ENCODE measurements around the gene CLN3. TPM values are rescaled to one million over a fixed set of nuclear protein-coding genes. Genes with fewer than 3 reads are reported as not detected.

The CLN3 gene
- total and polyA plus RNA-seq, 2 of the 13 experiments (the other 11 are each of a cell fraction or from before 2014, with no cell fraction given) = 23.4 to 46.8 TPM

- H2AFZ ChIP-seq (ENCODE audit: low read length) = no peak within 1 kb of the TSS
- no peak for FAIRE-seq
- ChIA-PET CTCF (ENCODE audit: low intra/inter-chr PET ratio, low total read pairs) (no interaction called here), POLR2A (no interaction called here)
- H3K27ac ChIP-seq (ENCODE audit: extremely low read length, insufficient read depth, low read length) = no peak within 1 kb of the TSS
- H3K27me3 ChIP-seq (ENCODE audit: control insufficient read depth in 1 of 2, insufficient read depth in 2 of 2, low read length in 2 of 2) = peaks cover 16 to 53% of the 10 kb centered on the region in 2 experiments
- no peak for DNase-seq (ENCODE audit: low spot score)
- no peaks in the 10 kb centered on the region for H3K9me3 ChIP-seq (ENCODE audit: low read length)
- no peaks in the 10 kb centered on the region for H4K20me1 ChIP-seq (ENCODE audit: insufficient read depth, low read length)
- 39% methylated on average over 11 of the region's 12 CpGs for WGBS (ENCODE audit: low lambda C conversion rate)
- no peak within 1 kb of the TSS for H3K4me3 ChIP-seq (replicated peaks in 1 of 3; ENCODE audit: insufficient read depth in 1 of 3, low read depth in 2 of 3, low read length in 3 of 3)
- H3K79me2 ChIP-seq (ENCODE audit: insufficient read depth, low read length) = no peaks in the 10 kb centered on the region
- 0 out of 5 replicates have a peak, but pooled peaks cover 0 to under 1% of the 10 kb centered on the region in 2 experiments for H3K36me3 ChIP-seq (replicated peaks in 1 of 2; ENCODE audit: control insufficient read depth in 1 of 2, insufficient read depth in 2 of 2, low read length in 2 of 2)
- H3K9ac ChIP-seq (ENCODE audit: insufficient read depth, low read depth, low read length) = no peak within 1 kb of the TSS
- no peak within 1 kb of the TSS; the same call in 1 of the 2 replicates for H3K4me2 ChIP-seq (ENCODE audit: low read depth, low read length)
- ATAC-seq = no peak
- peaks cover 20% of the 10 kb centered on the region; the same call in 1 of the 2 replicates for H3K4me1 ChIP-seq (ENCODE audit: insufficient read depth, low read length)
- BruUV-seq (replicated peaks) = no TSS peak
- TF ChIP-seq ISX (CRISPR knock-in tag; conservative IDR thresholded peaks at IDR 0.05) (no peak), IKZF1 (IDR thresholded peaks at IDR 0.05) (no peak), WIZ (CRISPR knock-in tag; IDR thresholded peaks at IDR 0.05) (no peak), ZFP36 (IDR thresholded peaks at IDR 0.05; ENCODE audit: borderline replicate concordance, low read depth, low read length, partially characterized antibody) (no peak), CENPX (CRISPR knock-in tag; IDR thresholded peaks at IDR 0.05) (no peak), CBFB (CRISPR knock-in tag; IDR thresholded peaks at IDR 0.05) (no peak), ZNF562 (CRISPR knock-in tag; IDR thresholded peaks at IDR 0.05; ENCODE audit: borderline replicate concordance) (no peak)
- in situ Hi-C loops (cut with HindIII; ENCODE audit: extremely low pct_ligation_motif_present, low pct_unique_long_range_greater_than_20kb) (no loop called here), intact Hi-C loops (cut with micrococcal nuclease; ENCODE audit: unreplicated experiment) (no loop called here)
Measured at GRCh38 chr16:28494121-28494851, 2.4 kb upstream of the CLN3 start, which contains the start of gene APOBR. Gene APOBR, plus strand, starts transcription at chr16:28494643. Its CDS starts 39 bp downstream, at chr16:28494682.

- intact Hi-C loops (cut with micrococcal nuclease; ENCODE audit: unreplicated experiment) = no loop called here
- Histone ChIP-seq H3K27ac (ENCODE audit: extremely low read length, insufficient read depth, low read length) (peak overlapping the region; percentile 99), H3K27me3 (ENCODE audit: control insufficient read depth in 1 of 2, insufficient read depth in 2 of 2, low read length in 2 of 2) (peaks cover 15 to 35% of the 10 kb centered on the region in 2 experiments; a peak in 4 of 5 replicates), H3K36me3 (replicated peaks in 1 of 2; ENCODE audit: control insufficient read depth in 1 of 2, insufficient read depth in 2 of 2, low read length in 2 of 2) (peaks cover 2 to 9% of the 10 kb centered on the region in 2 experiments; a peak in 4 of 5 replicates), H3K4me3 (replicated peaks in 1 of 3; ENCODE audit: insufficient read depth in 1 of 3, low read depth in 2 of 3, low read length in 3 of 3) (peak overlapping the region; percentile 89 to 98 (median 92)), H3K9me3 (ENCODE audit: low read length) (no peaks in the 10 kb centered on the region), H3K4me2 (ENCODE audit: low read depth, low read length) (peak overlapping the region; percentile 93), H4K20me1 (ENCODE audit: insufficient read depth, low read length) (no peaks in the 10 kb centered on the region), H3K79me2 (ENCODE audit: insufficient read depth, low read length) (no peaks in the 10 kb centered on the region), H3K4me1 (ENCODE audit: insufficient read depth, low read length) (peaks cover 20% of the 10 kb centered on the region; the same call in 1 of the 2 replicates), H3K9ac (ENCODE audit: insufficient read depth, low read depth, low read length) (peak overlapping the region; percentile 94), H2AFZ (ENCODE audit: low read length) (peak overlapping the region; percentile 99)
- FAIRE-seq (no peak), DNase-seq (ENCODE audit: low spot score) (no peak), ATAC-seq (no peak)
- in situ Hi-C loops (cut with HindIII; ENCODE audit: extremely low pct_ligation_motif_present, low pct_unique_long_range_greater_than_20kb) = no loop called here
- CTCF ChIA-PET (ENCODE audit: low intra/inter-chr PET ratio, low total read pairs) = interaction anchor here (2.1 kb wide), 1 partner anchor 57 kb away, joined by 12 read pairs; no protein-coding TSS in a partner anchor
- 45% methylated on average over 4 of the region's 4 CpGs for WGBS (ENCODE audit: low lambda C conversion rate)
- 0 out of 2 replicates have a peak, but pooled peaks have one; percentile 3 for TF ChIP-seq ZKSCAN8 (CRISPR knock-in tag; IDR thresholded peaks at IDR 0.05; ENCODE audit: borderline replicate concordance)
- TF ChIP-seq, protein P1, sequence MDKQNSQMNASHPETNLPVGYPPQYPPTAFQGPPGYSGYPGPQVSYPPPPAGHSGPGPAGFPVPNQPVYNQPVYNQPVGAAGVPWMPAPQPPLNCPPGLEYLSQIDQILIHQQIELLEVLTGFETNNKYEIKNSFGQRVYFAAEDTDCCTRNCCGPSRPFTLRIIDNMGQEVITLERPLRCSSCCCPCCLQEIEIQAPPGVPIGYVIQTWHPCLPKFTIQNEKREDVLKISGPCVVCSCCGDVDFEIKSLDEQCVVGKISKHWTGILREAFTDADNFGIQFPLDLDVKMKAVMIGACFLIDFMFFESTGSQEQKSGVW (CRISPR knock-in tag; IDR thresholded peaks at IDR 0.05; ENCODE audit: borderline replicate concordance) = no peak
- 0 out of 2 replicates have a peak, but pooled peaks have one; percentile 13 for TF ChIP-seq GZF1 (CRISPR knock-in tag; IDR thresholded peaks at IDR 0.05)
- TF ChIP-seq HOXA5 (CRISPR knock-in tag; IDR thresholded peaks at IDR 0.05) = 0 out of 2 replicates have a peak, but pooled peaks have one; percentile 2
- TSS peak; percentile 92 for BruUV-seq (replicated peaks)
- POLR2A ChIA-PET = interaction anchor here (0.7 to 2.4 kb wide), 10 partner anchors 10 to 117 kb away, joined by 3 to 8 read pairs (median 4); partner anchors contain the start of genes SULT1A1 and SULT1A2
Measured at GRCh38 chr16:28492511-28492910, 637 bp upstream of the CLN3 start.

All from HepG2 (cell line).